Neural cell (in vitro differentiated cells): Measurements from ENCODE around the gene RBM17. TPM values are rescaled to one million over a fixed set of nuclear protein-coding genes. Genes with fewer than 3 reads are reported as not detected.

Experiments
- H2AFZ ChIP-seq: fragments of 200-600, 300-800 bp; sonication (generic), shearing (Covaris generic); 2 replicates; pipeline ENCODE4 v1.6.0; 2014; ENCODE audit warnings: low read depth, mild to moderate bottlenecking, antibody characterized with exemption, low read length, moderate library complexity
- H3F3A ChIP-seq: fragments of 200-600 bp; shearing (Covaris generic); 2 replicates; pipeline ENCODE4 v1.6.1; 2016; ENCODE audit warnings: mild to moderate bottlenecking, moderate library complexity, mixed read lengths, antibody characterized with exemption, low read length; ENCODE audit not compliant: insufficient read depth, poor library complexity, severe bottlenecking
- H3K27ac ChIP-seq: fragments of 200-600, 300-800 bp; sonication (generic), shearing (Covaris generic); 2 replicates; pipeline ENCODE4 v1.5.1; 2014; ENCODE audit warnings: mild to moderate bottlenecking, low read length, moderate library complexity
- H3K27me3 ChIP-seq: fragments of 300-800, 200-600 bp; sonication (generic), shearing (Covaris generic); 2 replicates; pipeline ENCODE4 v1.6.0; 2014; ENCODE audit warnings: mild to moderate bottlenecking, low read depth, low read length, moderate library complexity; ENCODE audit not compliant: insufficient read depth
- H3K36me3 ChIP-seq: fragments of 300-800, 200-600 bp; sonication (generic), shearing (Covaris generic); 2 replicates; pipeline ENCODE4 v1.5.1; 2014; ENCODE audit warnings: mild to moderate bottlenecking, antibody characterized with exemption, low read length, moderate library complexity; ENCODE audit not compliant: insufficient read depth
- H3K4me2 ChIP-seq: fragments of 300-800, 200-600 bp; sonication (generic), shearing (Covaris generic); 2 replicates; pipeline ENCODE4 v1.6.0; 2014; ENCODE audit warnings: mild to moderate bottlenecking, low read length
- H3K4me3 ChIP-seq: fragments of 300-800, 200-600 bp; sonication (generic), shearing (Covaris generic); 2 replicates; pipeline ENCODE4 v1.5.1; 2014; ENCODE audit warnings: mild to moderate bottlenecking, low read length, moderate library complexity
- H3K79me2 ChIP-seq: fragments of 200-600 bp; shearing (Covaris generic); replicated peaks from 2 replicates; pipeline ENCODE4 v1.6.0; 2014; ENCODE audit warnings: mild to moderate bottlenecking, low read length, moderate library complexity; ENCODE audit not compliant: insufficient read depth
- H3K9ac ChIP-seq: fragments of 300-800, 200-600 bp; sonication (generic), shearing (Covaris generic); 2 replicates; pipeline ENCODE4 v1.6.1; 2016; ENCODE audit warnings: mild to moderate bottlenecking, low read length, mixed read lengths
- H3K9me2 ChIP-seq: fragments of 200-600 bp; shearing (Covaris generic); 2 replicates; pipeline ENCODE4 v1.6.1; 2016; ENCODE audit warnings: mild to moderate bottlenecking, low read length, mixed read lengths; ENCODE audit not compliant: insufficient read depth
- H3K9me3 ChIP-seq: fragments of 200-600, 300-800 bp; sonication (generic), shearing (Covaris generic); 2 replicates; pipeline ENCODE4 v1.6.1; 2016; ENCODE audit warnings: mild to moderate bottlenecking, mixed run types, low read length, moderate library complexity, mixed read lengths
- H4K20me1 ChIP-seq: fragments of 200-600 bp; shearing (Covaris generic); 2 replicates; pipeline ENCODE4 v1.6.1; 2016; ENCODE audit warnings: mild to moderate bottlenecking, mixed run types; ENCODE audit not compliant: insufficient read depth
- EP300 ChIP-seq: fragments of 450-650 bp; conservative IDR thresholded peaks from 2 replicates; pipeline ENCODE4 v1.6.1; 2014; ENCODE audit warnings: antibody characterized with exemption, mild to moderate bottlenecking, moderate library complexity; ENCODE audit not compliant: poor library complexity, severe bottlenecking
- EZH2 ChIP-seq: fragments of 200-600, 300-800 bp; shearing (Covaris generic), sonication (generic); IDR thresholded peaks from 2 replicates; pipeline ENCODE4 v1.6.1; 2014; ENCODE audit warnings: antibody characterized with exemption, low read length, borderline replicate concordance, mild to moderate bottlenecking; ENCODE audit not compliant: insufficient read depth, poor library complexity, severe bottlenecking
- MXI1 ChIP-seq: fragments of 450-650 bp; conservative IDR thresholded peaks from 2 replicates; pipeline ENCODE4 v1.6.1; 2014; ENCODE audit warnings: antibody characterized with exemption, mild to moderate bottlenecking; ENCODE audit not compliant: poor library complexity, severe bottlenecking
- POLR2AphosphoS5 ChIP-seq: IDR thresholded peaks from 2 replicates; pipeline ENCODE4 v1.6.1; 2012
- RAD21 ChIP-seq: fragments of 450-650 bp; conservative IDR thresholded peaks from 2 replicates; pipeline ENCODE4 v1.6.1; 2014; ENCODE audit warnings: antibody characterized with exemption, mild to moderate bottlenecking, moderate library complexity
- REST ChIP-seq: IDR thresholded peaks from 2 replicates; pipeline ENCODE4 v1.6.1; 2012; ENCODE audit warnings: borderline replicate concordance
- SMC3 ChIP-seq: fragments of 450-650 bp; conservative IDR thresholded peaks from 2 replicates; pipeline ENCODE4 v1.6.1; 2014; ENCODE audit warnings: antibody characterized with exemption, mild to moderate bottlenecking, moderate library complexity; ENCODE audit not compliant: poor library complexity
- TAF1 ChIP-seq: IDR thresholded peaks from 2 replicates; pipeline ENCODE4 v1.6.1; 2012; ENCODE audit warnings: low read depth
- polyA plus RNA-seq: library from polyadenylated mRNA; depleted of rRNA; stranded (reverse); fragments of >200 nt; gene quantifications from 2 replicates; pipeline ENCODE4 v1.2.3, GENCODE V29; 2014
- TF ChIP-seq, protein P1 (sequence below): fragments of 450-650 bp; IDR thresholded peaks from 2 replicates; pipeline ENCODE4 v1.5.1; 2014; ENCODE audit warnings: antibody characterized with exemption, mild to moderate bottlenecking, moderate library complexity; ENCODE audit not compliant: poor library complexity, severe bottlenecking

Gene RBM17
- polyA plus RNA-seq, 1 donor from 2014 or later: 109 TPM

DNA sequence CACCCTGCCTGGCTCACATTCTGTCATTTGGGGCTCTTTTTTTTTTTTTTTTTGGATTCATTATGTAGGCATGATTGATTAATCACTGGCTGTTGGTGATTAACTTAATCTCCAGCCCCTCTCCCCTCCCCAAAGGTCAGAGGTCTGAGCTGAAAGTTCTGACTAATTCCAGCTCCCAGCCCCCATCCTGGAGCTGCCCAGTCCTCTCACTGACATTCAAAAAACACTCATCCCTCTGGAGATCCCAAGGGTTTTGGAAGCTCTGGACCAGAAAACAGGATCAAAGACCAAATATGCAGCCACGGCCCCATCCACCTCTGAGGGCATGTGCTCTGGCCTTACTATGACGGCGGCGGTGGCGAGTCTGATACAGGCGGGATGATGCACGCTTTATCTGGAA is 53.8 kb downstream of the RBM17 start:
- no peak for TF ChIP-seq POLR2AphosphoS5
- TF ChIP-seq EP300: no peak
- TF ChIP-seq, protein P1, sequence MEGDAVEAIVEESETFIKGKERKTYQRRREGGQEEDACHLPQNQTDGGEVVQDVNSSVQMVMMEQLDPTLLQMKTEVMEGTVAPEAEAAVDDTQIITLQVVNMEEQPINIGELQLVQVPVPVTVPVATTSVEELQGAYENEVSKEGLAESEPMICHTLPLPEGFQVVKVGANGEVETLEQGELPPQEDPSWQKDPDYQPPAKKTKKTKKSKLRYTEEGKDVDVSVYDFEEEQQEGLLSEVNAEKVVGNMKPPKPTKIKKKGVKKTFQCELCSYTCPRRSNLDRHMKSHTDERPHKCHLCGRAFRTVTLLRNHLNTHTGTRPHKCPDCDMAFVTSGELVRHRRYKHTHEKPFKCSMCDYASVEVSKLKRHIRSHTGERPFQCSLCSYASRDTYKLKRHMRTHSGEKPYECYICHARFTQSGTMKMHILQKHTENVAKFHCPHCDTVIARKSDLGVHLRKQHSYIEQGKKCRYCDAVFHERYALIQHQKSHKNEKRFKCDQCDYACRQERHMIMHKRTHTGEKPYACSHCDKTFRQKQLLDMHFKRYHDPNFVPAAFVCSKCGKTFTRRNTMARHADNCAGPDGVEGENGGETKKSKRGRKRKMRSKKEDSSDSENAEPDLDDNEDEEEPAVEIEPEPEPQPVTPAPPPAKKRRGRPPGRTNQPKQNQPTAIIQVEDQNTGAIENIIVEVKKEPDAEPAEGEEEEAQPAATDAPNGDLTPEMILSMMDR: no peak
- TF ChIP-seq EZH2: no peak
- no peak for TF ChIP-seq REST
- TF ChIP-seq TAF1: no peak
- H3K27ac ChIP-seq: no peak overlapping the region
- no peak overlapping the region for H3K4me3 ChIP-seq
- peaks cover 25% of the 10 kb centered on the region for H3K27me3 ChIP-seq
- H3K9me2 ChIP-seq: no peaks in the 10 kb centered on the region
- no peaks in the 10 kb centered on the region for H3K9me3 ChIP-seq
- no peaks in the 10 kb centered on the region for H3F3A ChIP-seq
- no peaks in the 10 kb centered on the region for H4K20me1 ChIP-seq
- no peaks in the 10 kb centered on the region for H3K79me2 ChIP-seq
- no peak overlapping the region for H2AFZ ChIP-seq
- H3K9ac ChIP-seq: no peak overlapping the region
- no peaks in the 10 kb centered on the region for H3K36me3 ChIP-seq
- no peak overlapping the region for H3K4me2 ChIP-seq

- H3K9me3 ChIP-seq: no peaks in the 10 kb centered on the region
- no peak overlapping the region for H3K27ac ChIP-seq
- peaks cover 25% of the 10 kb centered on the region for H3K27me3 ChIP-seq
- H3K36me3 ChIP-seq: no peaks in the 10 kb centered on the region
- no peaks in the 10 kb centered on the region for H4K20me1 ChIP-seq
- TF ChIP-seq TAF1: no peak
- no peak for TF ChIP-seq SMC3
- no peak for TF ChIP-seq EP300
- TF ChIP-seq RAD21: no peak
- no peak for TF ChIP-seq EZH2
- TF ChIP-seq REST: no peak
- TF ChIP-seq MXI1: no peak
- TF ChIP-seq, protein P1: no peak
- TF ChIP-seq POLR2AphosphoS5: no peak
- H3K4me2 ChIP-seq: no peak overlapping the region
- no peak overlapping the region for H3K4me3 ChIP-seq
- no peak overlapping the region for H2AFZ ChIP-seq
- H3K9me2 ChIP-seq: no peaks in the 10 kb centered on the region
- H3F3A ChIP-seq: no peaks in the 10 kb centered on the region
- H3K9ac ChIP-seq: no peak overlapping the region
- no peaks in the 10 kb centered on the region for H3K79me2 ChIP-seq
Measured at GRCh38 chr10:6143181-6143580, 54.3 kb downstream of the RBM17 start.
